Smooth muscle cell (in vitro differentiated cells): ENCODE measurements around the gene SSTR1. TPM values are rescaled to one million over a fixed set of nuclear protein-coding genes. Genes with fewer than 3 reads are reported as not detected.

Source experiments
- DNase-seq: peaks from one replicate; lab custom pipeline; 2025; ENCODE audit not compliant: unreplicated experiment; lab: John Stamatoyannopoulos, UW
- H2AFZ ChIP-seq: fragments of 200-600 bp; sonication (generic); 2 replicates; pipeline ENCODE4 v1.6.0; 2016; ENCODE audit warnings: antibody characterized with exemption, low read depth, mild to moderate bottlenecking
- H3F3A ChIP-seq: fragments of 200-600 bp; sonication (generic); 2 replicates; pipeline ENCODE4 v1.6.0; 2017; ENCODE audit warnings: antibody characterized with exemption, low read depth
- H3K27ac ChIP-seq: fragments of 200-600 bp; sonication (generic); 2 replicates; pipeline ENCODE4 v1.5.1; 2016; ENCODE audit warnings: low read depth, mild to moderate bottlenecking
- H3K27me3 ChIP-seq: fragments of 200-600 bp; sonication (generic); 2 replicates; pipeline ENCODE4 v1.6.1; 2016; ENCODE audit warnings: low read depth, mild to moderate bottlenecking
- H3K36me3 ChIP-seq: fragments of 200-600 bp; sonication (generic); 2 replicates; pipeline ENCODE4 v1.5.1; 2016; ENCODE audit warnings: low read depth
- H3K4me1 ChIP-seq: fragments of 200-600 bp; sonication (generic); 2 replicates; pipeline ENCODE4 v1.5.1; 2016; ENCODE audit warnings: low read depth
- H3K4me2 ChIP-seq: fragments of 200-600 bp; sonication (generic); 2 replicates; pipeline ENCODE4 v1.6.0; 2016; ENCODE audit warnings: mild to moderate bottlenecking
- H3K4me3 ChIP-seq: fragments of 200-600 bp; sonication (generic); 2 replicates; pipeline ENCODE4 v1.5.1; 2016; ENCODE audit warnings: mild to moderate bottlenecking
- H3K79me2 ChIP-seq: fragments of 200-600 bp; sonication (generic); 2 replicates; pipeline ENCODE4 v1.6.0; 2016; ENCODE audit warnings: low read depth, mild to moderate bottlenecking
- H3K9ac ChIP-seq: fragments of 200-600 bp; sonication (generic); 2 replicates; pipeline ENCODE4 v1.6.0; 2016; ENCODE audit warnings: low read depth
- H3K9me3 ChIP-seq: fragments of 200-600 bp; sonication (generic); replicated peaks from 2 replicates; pipeline ENCODE4 v1.5.1; 2016; ENCODE audit warnings: low read depth
- H4K20me1 ChIP-seq: fragments of 200-600 bp; sonication (generic); 2 replicates; pipeline ENCODE4 v1.6.0; 2016; ENCODE audit warnings: low read depth
- CTCF ChIP-seq: fragments of 200-600 bp; sonication (generic); IDR thresholded peaks from 2 replicates; pipeline ENCODE4 v1.5.1; 2017; ENCODE audit warnings: borderline replicate concordance, mild to moderate bottlenecking, antibody characterized with exemption; ENCODE audit not compliant: insufficient read depth, poor library complexity, severe bottlenecking
- WGBS: methylation state at CpG from one replicate; pipeline ENCODE4 v1.1.7; 2016; ENCODE audit warnings: low lambda C conversion rate; 5-methylcytosine and 5-hydroxymethylcytosine counted together
- polyA plus RNA-seq: library from polyadenylated mRNA; unstranded; fragments of >200 nt; fragmentation: Nextera tagmentation; extraction: Ambion mirVana; gene quantifications from 2 replicates; pipeline ENCODE4 v1.2.1, GENCODE V29; 2016
- total RNA-seq: library from RNA; depleted of rRNA; stranded (reverse); fragments of >200 nt; gene quantifications from 2 replicates; pipeline ENCODE4 v1.2.3, GENCODE V29; 2014

Gene SSTR1
- total and polyA plus RNA-seq, 2 experiments from 2014 or later = 11.3 to 12.3 TPM

GRCh38 chr14:38211255-38211735, 3.6 kb downstream of the SSTR1 start:
- no peaks in the 10 kb centered on the region for H3K36me3 ChIP-seq
- H2AFZ ChIP-seq = peak overlapping the region; percentile 76
- 6% methylated on average over 34 of the region's 34 CpGs for WGBS
- no peak for DNase-seq
- H3F3A ChIP-seq = no peaks in the 10 kb centered on the region
- peak overlapping the region; percentile 65 for H3K4me3 ChIP-seq
- TF ChIP-seq CTCF = no peak
- peak overlapping the region; percentile 96 for H3K4me2 ChIP-seq
- H3K27ac ChIP-seq = no peak overlapping the region
- peaks cover 11% of the 10 kb centered on the region for H3K27me3 ChIP-seq
- peaks cover 10% of the 10 kb centered on the region for H3K4me1 ChIP-seq
- H3K9ac ChIP-seq = no peak overlapping the region
- peaks cover 18% of the 10 kb centered on the region for H3K79me2 ChIP-seq
- H3K9me3 ChIP-seq = no peaks in the 10 kb centered on the region
- H4K20me1 ChIP-seq = no peaks in the 10 kb centered on the region

GRCh38 chr14:38212111-38212510, 4.4 kb downstream of the SSTR1 start:
- no peak for TF ChIP-seq CTCF

GRCh38 chr14:38213001-38213400, 5.3 kb downstream of the SSTR1 start:
- WGBS = 54% methylated on average over 2 of the region's 2 CpGs
- DNase-seq = no peak

More at GRCh38 chr14:38212111-38212510, 4.4 kb downstream of the SSTR1 start:
- Histone ChIP-seq H3K4me3 (peak overlapping the region; percentile 65), H3K4me2 (peak overlapping the region; percentile 96), H3K27me3 (peaks cover 11% of the 10 kb centered on the region), H3K9me3 (no peaks in the 10 kb centered on the region), H3K79me2 (peaks cover 18% of the 10 kb centered on the region), H3K36me3 (no peaks in the 10 kb centered on the region), H3K9ac (no peak overlapping the region), H3K4me1 (peaks cover 10% of the 10 kb centered on the region), H4K20me1 (no peaks in the 10 kb centered on the region), H2AFZ (no peak overlapping the region), H3K27ac (no peak overlapping the region), H3F3A (no peaks in the 10 kb centered on the region)
- no peak for DNase-seq

More at GRCh38 chr14:38213001-38213400, 5.3 kb downstream of the SSTR1 start:
- TF ChIP-seq CTCF = no peak
- Histone ChIP-seq H3K79me2 (peaks cover 18% of the 10 kb centered on the region), H3K36me3 (no peaks in the 10 kb centered on the region), H3K9ac (no peak overlapping the region), H3K27me3 (peaks cover 11% of the 10 kb centered on the region), H2AFZ (no peak overlapping the region), H3K4me2 (peak overlapping the region; percentile 96), H3K4me1 (peaks cover 7% of the 10 kb centered on the region), H3K27ac (no peak overlapping the region), H3K9me3 (no peaks in the 10 kb centered on the region), H3F3A (no peaks in the 10 kb centered on the region), H3K4me3 (no peak overlapping the region), H4K20me1 (no peaks in the 10 kb centered on the region)
